PC-3 (cell line): ENCODE results near the gene C1orf159. TPM values are rescaled to one million over a fixed set of nuclear protein-coding genes. Genes with fewer than 3 reads are reported as not detected.

Experiments
- ATAC-seq: fragments of 200-7000 bp; cut with Tn5 transposase; 2 replicates; pipeline ENCODE4 v1.9.1; 2020; ENCODE audit warnings: mild to moderate bottlenecking, moderate library complexity
- BruUV-seq: library from RNA; stranded (reverse); fragments of 400-500 nt; replicated peaks from 2 replicates; lab custom pipeline; 2021; lab: Mats Ljungman, UMichigan
- CTCF ChIA-PET: fragments of 300-600 bp; sonication (Branson Sonifier 250); formaldehyde crosslinking; loops from one replicate; lab custom pipeline; 2022; ENCODE audit warnings: antibody characterized with exemption; lab: Charles Lee
- POLR2A ChIA-PET: fragments of 300-600 bp; sonication (Branson Sonifier 250); formaldehyde crosslinking; loops from one replicate; lab custom pipeline; 2022; ENCODE audit warnings: antibody characterized with exemption; ENCODE audit not compliant: unreplicated experiment; lab: Charles Lee
- DNase-seq: peaks from one replicate; pipeline ENCODE4 v3.0.0-alpha.2; 2015
- H2AFZ ChIP-seq: fragments of 300-600 bp; sonication (generic); 2 replicates; pipeline ENCODE4 v1.6.0; 2016; ENCODE audit warnings: antibody characterized with exemption, low read length
- H3F3A ChIP-seq: fragments of 300-600 bp; sonication (generic); one replicate; pipeline ENCODE4 v1.6.0; 2017; ENCODE audit warnings: antibody characterized with exemption, low read length, control low read depth, mild to moderate bottlenecking; ENCODE audit not compliant: unreplicated experiment
- H3K27ac ChIP-seq: fragments of 300-600 bp; sonication (generic); 2 replicates; pipeline ENCODE4 v1.5.1; 2016; ENCODE audit warnings: mild to moderate bottlenecking, low read length
- H3K27me3 ChIP-seq: fragments of 300-600 bp; sonication (generic); 2 replicates; pipeline ENCODE4 v1.6.1; 2016; ENCODE audit warnings: low read length, mixed read lengths
- H3K36me3 ChIP-seq: fragments of 300-600 bp; sonication (generic); 2 replicates; pipeline ENCODE4 v1.6.1; 2016; ENCODE audit warnings: low read depth, mixed run types, low read length, mixed read lengths
- H3K4me1 ChIP-seq: fragments of 300-600 bp; sonication (generic); 2 replicates; pipeline ENCODE4 v1.5.1; 2016; ENCODE audit warnings: low read length; ENCODE audit not compliant: insufficient read depth
- H3K4me2 ChIP-seq: fragments of 300-600 bp; sonication (generic); 2 replicates; pipeline ENCODE4 v1.6.0; 2016; ENCODE audit warnings: low read length
- H3K4me3 ChIP-seq: fragments of 300-600 bp; sonication (generic); 2 replicates; pipeline ENCODE4 v1.5.1; 2016; ENCODE audit warnings: mild to moderate bottlenecking, low read length, mixed read lengths
- H3K79me2 ChIP-seq: fragments of 300-600 bp; sonication (generic); 2 replicates; pipeline ENCODE4 v1.6.1; 2017; ENCODE audit warnings: low read length, mixed read lengths
- H3K9ac ChIP-seq: fragments of 300-600 bp; sonication (generic); 2 replicates; pipeline ENCODE4 v1.6.0; 2016; ENCODE audit warnings: mild to moderate bottlenecking, low read length
- H3K9me2 ChIP-seq: fragments of 300-600 bp; sonication (generic); replicated peaks from 2 replicates; pipeline ENCODE4 v1.6.1; 2016; ENCODE audit warnings: mixed run types, low read length, mixed read lengths
- H3K9me3 ChIP-seq: fragments of 300-600 bp; sonication (generic); 2 replicates; pipeline ENCODE4 v1.6.1; 2016; ENCODE audit warnings: low read length, mixed read lengths
- H4K20me1 ChIP-seq: fragments of 300-600 bp; sonication (generic); 2 replicates; pipeline ENCODE4 v1.6.1; 2016; ENCODE audit warnings: low read length, mixed read lengths
- CTCF ChIP-seq: fragments of 300-600 bp; sonication (generic); conservative IDR thresholded peaks from 2 replicates; pipeline ENCODE4 v1.5.1; 2017; ENCODE audit warnings: antibody characterized with exemption, low read depth, mild to moderate bottlenecking, low read length
- EZH2 ChIP-seq: fragments of 300-600 bp; sonication (generic); IDR thresholded peaks from one replicate; pipeline ENCODE4 v1.6.1; 2017; ENCODE audit warnings: antibody characterized with exemption, mild to moderate bottlenecking, low read length; ENCODE audit not compliant: unreplicated experiment
- EZH2phosphoT487 ChIP-seq: fragments of 300-600 bp; sonication (generic); IDR thresholded peaks from 2 replicates; pipeline ENCODE4 v1.6.1; 2018; ENCODE audit warnings: mild to moderate bottlenecking, antibody characterized with exemption, low read length, borderline replicate concordance
- intact Hi-C: fragments of 100-400 bp; cut with micrococcal nuclease; formaldehyde crosslinking; loops from 2 replicates; pipeline ENCODE4 v1.9.0; 2023
- total RNA-seq: library from RNA; depleted of rRNA; stranded (reverse); fragments of >200 nt; gene quantifications from 2 replicates; pipeline ENCODE4 v1.2.3, GENCODE V29; 2014

C1orf159 gene
- total RNA-seq, 1 experiment from 2014 or later: 78.0 TPM

- H2AFZ ChIP-seq: no peak overlapping the region
- no peak for TF ChIP-seq CTCF
- TF ChIP-seq EZH2: no peak
- no peak for TF ChIP-seq EZH2phosphoT487
- no peaks in the 10 kb centered on the region for H3K9me2 ChIP-seq
- ChIA-PET POLR2A (no interaction called here), CTCF (no interaction called here)
- no peaks in the 10 kb centered on the region for H3K4me1 ChIP-seq
- H3K27me3 ChIP-seq: no peaks in the 10 kb centered on the region
- H3K79me2 ChIP-seq: no peaks in the 10 kb centered on the region
- H3K36me3 ChIP-seq: no peaks in the 10 kb centered on the region
- H3K4me2 ChIP-seq: no peak overlapping the region
- DNase-seq (no peak), ATAC-seq (peak; percentile 22; the same call in 1 of the 2 replicates)
- BruUV-seq: no TSS peak
- H3K9me3 ChIP-seq: no peaks in the 10 kb centered on the region
- no peaks in the 10 kb centered on the region for H3F3A ChIP-seq
- H3K4me3 ChIP-seq: no peak overlapping the region
- no peak overlapping the region for H3K27ac ChIP-seq
- intact Hi-C loops: no loop called here
- H4K20me1 ChIP-seq: no peaks in the 10 kb centered on the region
- no peak overlapping the region for H3K9ac ChIP-seq
These were observed 24.3 kb downstream of the C1orf159 start for GRCh38 chr1:1091344-1092148.

- Histone ChIP-seq H3K4me1 (no peaks in the 10 kb centered on the region), H2AFZ (no peak overlapping the region), H3K27me3 (no peaks in the 10 kb centered on the region), H3K9ac (no peak overlapping the region), H3K27ac (no peak overlapping the region), H3F3A (no peaks in the 10 kb centered on the region), H3K9me3 (no peaks in the 10 kb centered on the region), H3K79me2 (no peaks in the 10 kb centered on the region), H3K4me3 (no peak overlapping the region), H4K20me1 (no peaks in the 10 kb centered on the region), H3K9me2 (no peaks in the 10 kb centered on the region), H3K4me2 (no peak overlapping the region), H3K36me3 (no peaks in the 10 kb centered on the region)
- TF ChIP-seq EZH2 (no peak), CTCF (no peak), EZH2phosphoT487 (no peak)
- ATAC-seq (no peak), DNase-seq (no peak)
- intact Hi-C loops: no loop called here
- BruUV-seq: no TSS peak
- ChIA-PET CTCF (no interaction called here), POLR2A (no interaction called here)
These were observed 25.2 kb downstream of the C1orf159 start for GRCh38 chr1:1090424-1091343.
